Loucy (cell line): ENCODE data around the gene MRAS.

Experiments used
- EZH2phosphoT487 ChIP-seq: fragments of 200-600 bp; IDR thresholded peaks from 2 replicates; pipeline ENCODE4 v1.6.1; 2018; ENCODE audit warnings: antibody characterized with exemption, mild to moderate bottlenecking, moderate library complexity, borderline replicate concordance
- TF ChIP-seq, protein P1 (sequence below): fragments of 200-600 bp; sonication (generic); conservative IDR thresholded peaks from 2 replicates; pipeline ENCODE4 v1.5.1; 2014; ENCODE audit warnings: mild to moderate bottlenecking, antibody characterized with exemption, low read length

DNA sequence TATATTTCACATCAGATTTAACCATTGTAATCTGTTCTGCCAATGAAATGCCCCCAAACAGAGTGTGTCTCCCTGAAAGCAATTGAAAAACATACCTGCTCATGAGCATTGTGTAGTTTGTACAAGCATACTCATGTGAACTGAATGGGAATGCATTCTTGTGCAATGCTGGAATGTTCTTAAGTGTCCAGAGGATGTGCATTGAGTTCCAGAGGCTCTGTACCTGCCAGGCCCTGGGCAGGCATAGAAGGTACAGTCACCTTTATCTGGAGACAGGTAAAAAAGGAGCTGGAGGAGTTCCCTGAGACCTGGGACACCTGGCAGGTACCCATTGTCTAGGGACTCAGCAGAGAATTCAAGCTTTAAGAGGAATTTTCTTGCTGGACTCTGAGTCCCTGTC, 2.8 kb downstream of the MRAS start:
- TF ChIP-seq, protein P1, sequence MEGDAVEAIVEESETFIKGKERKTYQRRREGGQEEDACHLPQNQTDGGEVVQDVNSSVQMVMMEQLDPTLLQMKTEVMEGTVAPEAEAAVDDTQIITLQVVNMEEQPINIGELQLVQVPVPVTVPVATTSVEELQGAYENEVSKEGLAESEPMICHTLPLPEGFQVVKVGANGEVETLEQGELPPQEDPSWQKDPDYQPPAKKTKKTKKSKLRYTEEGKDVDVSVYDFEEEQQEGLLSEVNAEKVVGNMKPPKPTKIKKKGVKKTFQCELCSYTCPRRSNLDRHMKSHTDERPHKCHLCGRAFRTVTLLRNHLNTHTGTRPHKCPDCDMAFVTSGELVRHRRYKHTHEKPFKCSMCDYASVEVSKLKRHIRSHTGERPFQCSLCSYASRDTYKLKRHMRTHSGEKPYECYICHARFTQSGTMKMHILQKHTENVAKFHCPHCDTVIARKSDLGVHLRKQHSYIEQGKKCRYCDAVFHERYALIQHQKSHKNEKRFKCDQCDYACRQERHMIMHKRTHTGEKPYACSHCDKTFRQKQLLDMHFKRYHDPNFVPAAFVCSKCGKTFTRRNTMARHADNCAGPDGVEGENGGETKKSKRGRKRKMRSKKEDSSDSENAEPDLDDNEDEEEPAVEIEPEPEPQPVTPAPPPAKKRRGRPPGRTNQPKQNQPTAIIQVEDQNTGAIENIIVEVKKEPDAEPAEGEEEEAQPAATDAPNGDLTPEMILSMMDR, result no peak
- TF ChIP-seq EZH2phosphoT487, result no peak
